K562 (cell line): Measurements from ENCODE around the gene ALOXE3. TPM values are rescaled to one million over a fixed set of nuclear protein-coding genes. Genes with fewer than 3 reads are reported as not detected.

Experiments
- CHD2 ChIP-seq: IDR thresholded peaks from 2 replicates; pipeline ENCODE4 v1.6.1; 2011; ENCODE audit warnings: low read depth, low read length
- CHD4 ChIP-seq: fragments of 200-600 bp; sonication (generic); IDR thresholded peaks from 3 replicates; pipeline ENCODE4 v1.6.1; 2012; ENCODE audit warnings: low read depth, mild to moderate bottlenecking, mixed read lengths, low read length, inconsistent platforms; ENCODE audit not compliant: insufficient read depth, insufficient replicate concordance, poor library complexity, severe bottlenecking
- FOXJ2 ChIP-seq: fragments of 200-800 bp; sonication (Bioruptor generic); IDR thresholded peaks from 2 replicates; pipeline ENCODE4 v1.6.1; 2016; ENCODE audit warnings: missing genetic modification characterization, missing compliant biosample characterization
- HDAC1 ChIP-seq, 2 experiments: fragments of 450-650 bp; IDR thresholded peaks; 2 replicates each; pipeline ENCODE4 v1.6.1; 2016 to 2017; ENCODE audit warnings: inconsistent platforms in 1 of 2, mild to moderate bottlenecking in 1 of 2, moderate library complexity in 1 of 2
- HDAC8 ChIP-seq: fragments of 450-650 bp; IDR thresholded peaks from 2 replicates; pipeline ENCODE4 v1.6.1; 2016; ENCODE audit warnings: mild to moderate bottlenecking, missing genetic modification characterization, moderate library complexity, missing compliant biosample characterization
- MED1 ChIP-seq: sonication (generic); formaldehyde crosslinking; IDR thresholded peaks from 2 replicates; pipeline ENCODE4 v1.8.1; 2023; ENCODE audit warnings: missing genetic modification reagents, borderline replicate concordance
- MTA1 ChIP-seq: fragments of 450-650 bp; IDR thresholded peaks from 2 replicates; pipeline ENCODE4 v1.6.1; 2017; ENCODE audit warnings: borderline replicate concordance
- MTA3 ChIP-seq: fragments of 450-650 bp; formaldehyde crosslinking; IDR thresholded peaks from 2 replicates; pipeline ENCODE4 v1.6.1; 2017; ENCODE audit warnings: mild to moderate bottlenecking, borderline replicate concordance
- NCOA1 ChIP-seq: fragments of 450-650 bp; IDR thresholded peaks from 2 replicates; pipeline ENCODE4 v1.6.1; 2016; ENCODE audit warnings: low read depth
- NFYB ChIP-seq: IDR thresholded peaks from 2 replicates; pipeline ENCODE4 v1.6.1; 2011; ENCODE audit warnings: mild to moderate bottlenecking, moderate library complexity; ENCODE audit not compliant: insufficient read length; ENCODE audit errors: extremely low read depth
- PHTF2 ChIP-seq: fragments of 250-450 bp; sonication (Bioruptor Pico); IDR thresholded peaks from 2 replicates; pipeline ENCODE4 v1.5.0; 2021; ENCODE audit warnings: mild to moderate bottlenecking
- POLR2AphosphoS5 ChIP-seq: IDR thresholded peaks from 2 replicates; pipeline ENCODE4 v1.6.1; 2011; ENCODE audit warnings: mild to moderate bottlenecking, low read depth, low read length, moderate library complexity; ENCODE audit not compliant: control insufficient read depth, insufficient read depth
- POLR2B ChIP-seq: fragments of 450-650 bp; IDR thresholded peaks from 2 replicates; pipeline ENCODE4 v1.6.1; 2018; ENCODE audit warnings: low read depth; ENCODE audit not compliant: partially characterized antibody
- POLR3G ChIP-seq: IDR thresholded peaks from 2 replicates; pipeline ENCODE4 v1.6.1; 2011; ENCODE audit not compliant: insufficient read length, insufficient replicate concordance; ENCODE audit errors: extremely low read depth
- RB1 ChIP-seq: fragments of 450-650 bp; IDR thresholded peaks from 2 replicates; pipeline ENCODE4 v1.6.1; 2017; ENCODE audit warnings: low read depth, mild to moderate bottlenecking
- RFX1 ChIP-seq: fragments of 450-650 bp; IDR thresholded peaks from 2 replicates; pipeline ENCODE4 v1.6.1; 2016; ENCODE audit warnings: mild to moderate bottlenecking, moderate library complexity
- ZNF197 ChIP-seq: fragments of 200-800 bp; sonication (Bioruptor generic); IDR thresholded peaks from 2 replicates; pipeline ENCODE4 v1.6.1; 2016; ENCODE audit warnings: low read depth, missing genetic modification characterization, missing compliant biosample characterization
- ZSCAN29 ChIP-seq: fragments of 450-650 bp; IDR thresholded peaks from 2 replicates; pipeline ENCODE4 v1.6.1; 2017
- polyA plus RNA-seq, 8 experiments: library from polyadenylated mRNA; depleted of rRNA in 4 of 8; stranded (reverse) in 5 of 8; unstranded in 3 of 8; fragments of >200 nt; fragmentation: Nextera tagmentation in 2 of 8; fragmentation: Illumina TruSeq in 1 of 8; extraction: Ambion mirVana in 2 of 8; extraction: Trizol in 1 of 8; gene quantifications; 2 replicates each; pipeline versions ENCODE4 v1.2.1 to v1.2.3, GENCODE V29; 2011 to 2014; ENCODE audit warnings: inconsistent platforms in 1 of 8, missing spikeins in 1 of 8
- total RNA-seq, 7 experiments: library from RNA; depleted of rRNA in 6 of 7; stranded (reverse); fragments of >200 nt in 6 of 7; fragmentation: Illumina TruSeq in 2 of 7; extraction: Trizol in 2 of 7; gene quantifications; 2 replicates each; pipeline versions ENCODE4 v1.2.1 to v1.2.3, GENCODE V29; 2011 to 2021; ENCODE audit warnings: low replicate concordance in 1 of 7
- TF ChIP-seq, protein P1 (sequence below), 2 experiments: IDR thresholded peaks; 2 replicates each; pipeline ENCODE4 v1.6.1; 2012; ENCODE audit warnings: improper control_type of control experiment in 2 of 2, low read depth in 2 of 2, low read length in 2 of 2, borderline replicate concordance in 1 of 2
- TF ChIP-seq, protein P2 (sequence below): IDR thresholded peaks from 3 replicates; pipeline ENCODE4 v1.6.1; 2011; ENCODE audit warnings: borderline replicate concordance, mild to moderate bottlenecking, moderate library complexity; ENCODE audit not compliant: insufficient read length; ENCODE audit errors: extremely low read depth
- TF ChIP-seq, protein P3 (sequence below): sonication (generic); formaldehyde crosslinking; IDR thresholded peaks from 2 replicates; pipeline ENCODE4 v1.9.0; 2022; ENCODE audit warnings: mild to moderate bottlenecking, missing genetic modification reagents

ALOXE3 gene
- total and polyA plus RNA-seq, 9 of the 15 experiments (the other 6 are each of a cell fraction or from before 2014, with no cell fraction given): 0.04 TPM; not detected in 8

DNA sequence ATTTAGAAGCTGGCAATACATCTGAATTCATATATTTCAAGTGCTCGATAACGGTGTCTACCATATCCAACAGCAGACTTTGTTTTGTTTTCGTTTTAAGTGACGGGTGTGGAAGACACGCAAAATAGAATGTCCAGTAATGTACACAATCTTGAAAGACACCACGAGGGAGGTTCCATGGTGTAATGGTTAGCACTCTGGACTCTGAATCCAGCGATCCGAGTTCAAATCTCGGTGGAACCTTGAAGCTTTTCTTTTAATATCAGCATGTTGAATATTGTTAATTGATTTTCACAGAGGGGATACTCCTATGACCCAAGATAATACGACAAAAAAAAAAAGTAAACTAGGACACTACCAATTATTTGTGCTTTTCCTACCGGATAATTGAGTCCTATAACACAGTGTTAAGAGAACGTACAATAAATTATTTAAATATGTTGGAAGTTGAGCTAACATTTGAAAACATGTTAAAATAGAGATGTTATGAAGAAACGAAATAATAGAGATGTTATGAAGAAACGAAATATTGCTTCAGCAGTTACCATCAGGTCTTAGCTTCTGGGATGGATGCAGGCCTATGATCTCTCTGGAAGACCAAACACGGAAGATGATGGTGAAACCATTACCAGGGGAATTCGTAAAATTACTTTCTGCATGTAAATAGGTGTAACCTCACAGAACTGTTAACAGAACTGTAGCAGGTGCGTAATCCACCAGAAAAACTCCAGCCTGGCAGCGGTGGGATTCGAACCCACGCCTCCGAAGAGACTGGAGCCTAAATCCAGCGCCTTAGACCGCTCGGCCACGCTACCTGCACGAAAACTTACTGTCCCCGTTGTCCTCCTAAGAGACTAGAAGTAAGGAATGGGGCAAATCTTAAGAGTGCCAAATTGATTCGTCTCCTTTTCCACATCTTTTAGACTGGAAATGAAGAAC is 1.5 kb upstream of the ALOXE3 start (continued):
- TF ChIP-seq NFYB (no peak), RB1 (peak; percentile 29), NCOA1 (no peak), MED1 (CRISPR knock-in tag) (no peak), MTA1 (peak; percentile 31; the same call in 1 of the 2 replicates), RFX1 (no peak), POLR2AphosphoS5 (no peak), POLR3G (peak; percentile 19), FOXJ2 (tag) (peak; percentile 65; the same call in 1 of the 2 replicates), PHTF2 (CRISPR knock-in tag) (no peak), MTA3 (peak; percentile 13; the same call in 1 of the 2 replicates), HDAC8 (tag) (no peak), POLR2B (no peak), ZNF197 (CRISPR knock-in tag) (0 out of 2 replicates have a peak, but pooled peaks have one; percentile 58), HDAC1 (IDR thresholded peaks at IDR 0.05) (peak in 1 of 2 experiments; percentile 86; a peak in 2 of 4 replicates), ZSCAN29 (peak; percentile 56; the same call in 1 of the 2 replicates), CHD4 (no peak), CHD2 (peak; percentile 57; the same call in 1 of the 2 replicates)
- TF ChIP-seq, protein P1, sequence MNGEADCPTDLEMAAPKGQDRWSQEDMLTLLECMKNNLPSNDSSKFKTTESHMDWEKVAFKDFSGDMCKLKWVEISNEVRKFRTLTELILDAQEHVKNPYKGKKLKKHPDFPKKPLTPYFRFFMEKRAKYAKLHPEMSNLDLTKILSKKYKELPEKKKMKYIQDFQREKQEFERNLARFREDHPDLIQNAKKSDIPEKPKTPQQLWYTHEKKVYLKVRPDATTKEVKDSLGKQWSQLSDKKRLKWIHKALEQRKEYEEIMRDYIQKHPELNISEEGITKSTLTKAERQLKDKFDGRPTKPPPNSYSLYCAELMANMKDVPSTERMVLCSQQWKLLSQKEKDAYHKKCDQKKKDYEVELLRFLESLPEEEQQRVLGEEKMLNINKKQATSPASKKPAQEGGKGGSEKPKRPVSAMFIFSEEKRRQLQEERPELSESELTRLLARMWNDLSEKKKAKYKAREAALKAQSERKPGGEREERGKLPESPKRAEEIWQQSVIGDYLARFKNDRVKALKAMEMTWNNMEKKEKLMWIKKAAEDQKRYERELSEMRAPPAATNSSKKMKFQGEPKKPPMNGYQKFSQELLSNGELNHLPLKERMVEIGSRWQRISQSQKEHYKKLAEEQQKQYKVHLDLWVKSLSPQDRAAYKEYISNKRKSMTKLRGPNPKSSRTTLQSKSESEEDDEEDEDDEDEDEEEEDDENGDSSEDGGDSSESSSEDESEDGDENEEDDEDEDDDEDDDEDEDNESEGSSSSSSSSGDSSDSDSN (IDR thresholded peaks at IDR 0.05; ENCODE audit: borderline replicate concordance in 1 of 2, low read depth in 2 of 2, low read length in 2 of 2): no peak
- TF ChIP-seq, protein P2, sequence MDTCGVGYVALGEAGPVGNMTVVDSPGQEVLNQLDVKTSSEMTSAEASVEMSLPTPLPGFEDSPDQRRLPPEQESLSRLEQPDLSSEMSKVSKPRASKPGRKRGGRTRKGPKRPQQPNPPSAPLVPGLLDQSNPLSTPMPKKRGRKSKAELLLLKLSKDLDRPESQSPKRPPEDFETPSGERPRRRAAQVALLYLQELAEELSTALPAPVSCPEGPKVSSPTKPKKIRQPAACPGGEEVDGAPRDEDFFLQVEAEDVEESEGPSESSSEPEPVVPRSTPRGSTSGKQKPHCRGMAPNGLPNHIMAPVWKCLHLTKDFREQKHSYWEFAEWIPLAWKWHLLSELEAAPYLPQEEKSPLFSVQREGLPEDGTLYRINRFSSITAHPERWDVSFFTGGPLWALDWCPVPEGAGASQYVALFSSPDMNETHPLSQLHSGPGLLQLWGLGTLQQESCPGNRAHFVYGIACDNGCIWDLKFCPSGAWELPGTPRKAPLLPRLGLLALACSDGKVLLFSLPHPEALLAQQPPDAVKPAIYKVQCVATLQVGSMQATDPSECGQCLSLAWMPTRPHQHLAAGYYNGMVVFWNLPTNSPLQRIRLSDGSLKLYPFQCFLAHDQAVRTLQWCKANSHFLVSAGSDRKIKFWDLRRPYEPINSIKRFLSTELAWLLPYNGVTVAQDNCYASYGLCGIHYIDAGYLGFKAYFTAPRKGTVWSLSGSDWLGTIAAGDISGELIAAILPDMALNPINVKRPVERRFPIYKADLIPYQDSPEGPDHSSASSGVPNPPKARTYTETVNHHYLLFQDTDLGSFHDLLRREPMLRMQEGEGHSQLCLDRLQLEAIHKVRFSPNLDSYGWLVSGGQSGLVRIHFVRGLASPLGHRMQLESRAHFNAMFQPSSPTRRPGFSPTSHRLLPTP: peak; percentile 95
- TF ChIP-seq, protein P3, sequence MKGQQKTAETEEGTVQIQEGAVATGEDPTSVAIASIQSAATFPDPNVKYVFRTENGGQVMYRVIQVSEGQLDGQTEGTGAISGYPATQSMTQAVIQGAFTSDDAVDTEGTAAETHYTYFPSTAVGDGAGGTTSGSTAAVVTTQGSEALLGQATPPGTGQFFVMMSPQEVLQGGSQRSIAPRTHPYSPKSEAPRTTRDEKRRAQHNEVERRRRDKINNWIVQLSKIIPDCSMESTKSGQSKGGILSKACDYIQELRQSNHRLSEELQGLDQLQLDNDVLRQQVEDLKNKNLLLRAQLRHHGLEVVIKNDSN: no peak
